Left kidney (tissue), 8 donors: ENCODE measurements around the gene PCARE. TPM values are rescaled to one million over a fixed set of nuclear protein-coding genes. Genes with fewer than 3 reads are reported as not detected.
"Not testable (repeated sequence)": the region's sequence is repeated elsewhere in the genome, so short reads cannot be mapped to it uniquely, and the experiment has no call there.

Source experiments
- DNase-seq: peaks from one replicate; pipeline ENCODE4 v3.0.0-alpha.2; 2013
- long read RNA-seq, 8 donors: transcript quantifications; one replicate each; lab custom pipeline, GENCODE V29; 2026
- polyA plus RNA-seq: library from polyadenylated mRNA; unstranded; fragments of 120-200 nt; gene quantifications from one replicate; pipeline ENCODE4 v1.2.1, GENCODE V29; 2013; ENCODE audit not compliant: insufficient read length

The PCARE gene
- 0.43 TPM for polyA plus RNA-seq
- long read RNA-seq, donor 1 = 0 reads
- long read RNA-seq, donor 2 = 0 reads
- long read RNA-seq, donor 3 = 0 reads
- long read RNA-seq, donor 4 = 0 reads
- long read RNA-seq, donor 5 = 0 reads
- long read RNA-seq, donor 6 = 0 reads
- long read RNA-seq, donor 7 = 0 reads
- long read RNA-seq, donor 8 = 0 reads

- no peak for DNase-seq
These were observed at the start of gene PCARE for GRCh38 chr2:29074411-29074810. Gene PCARE (minus strand): TSS chr2:29074523. CDS start chr2:29074261, 262 bp downstream.

GRCh38 chr2:29123617-29124349 is 49.5 kb upstream of the PCARE start:
- DNase-seq = no peak

- DNase-seq = no peak
These were observed 46.5 kb upstream of the PCARE start for GRCh38 chr2:29120846-29121245.

GRCh38 chr2:29119211-29119610 is 44.9 kb upstream of the PCARE start:
- no peak for DNase-seq

GRCh38 chr2:29117636-29118303 is 43.4 kb upstream of the PCARE start:
- DNase-seq = no peak

- DNase-seq = peak; percentile 32
These were observed 41.8 kb upstream of the PCARE start for GRCh38 chr2:29115797-29116781.

- peak; percentile 44 for DNase-seq
These were observed 40.8 kb upstream of the PCARE start, which contains the start of gene CLIP4 for GRCh38 chr2:29114946-29115609. Gene CLIP4 (plus strand): TSS chr2:29115415. CDS start chr2:29121389, 5,974 bp downstream.

- no peak for DNase-seq
These were observed 40.2 kb upstream of the PCARE start for GRCh38 chr2:29114586-29114945.

GRCh38 chr2:29113891-29114321 is 39.6 kb upstream of the PCARE start:
- DNase-seq = no peak

GRCh38 chr2:29113027-29113686 is 38.8 kb upstream of the PCARE start:
- DNase-seq = no peak

- DNase-seq = no peak
These were observed 38.1 kb upstream of the PCARE start for GRCh38 chr2:29112379-29112778.

- DNase-seq = no peak
These were observed 36.7 kb upstream of the PCARE start for GRCh38 chr2:29110916-29111535.

GRCh38 chr2:29109246-29109645 is 34.9 kb upstream of the PCARE start:
- DNase-seq = no peak

GRCh38 chr2:29108225-29108624 is 33.9 kb upstream of the PCARE start:
- no peak for DNase-seq

GRCh38 chr2:29107547-29107946 is 33.2 kb upstream of the PCARE start:
- not testable (repeated sequence) for DNase-seq

GRCh38 chr2:29106980-29107388 is 32.7 kb upstream of the PCARE start:
- no peak for DNase-seq

GRCh38 chr2:29106256-29106655 is 31.9 kb upstream of the PCARE start:
- DNase-seq = no peak

- no peak for DNase-seq
These were observed 31.1 kb upstream of the PCARE start for GRCh38 chr2:29105375-29105774.

- no peak for DNase-seq
These were observed 30.4 kb upstream of the PCARE start for GRCh38 chr2:29104688-29105087.

GRCh38 chr2:29100564-29100963 is 26.2 kb upstream of the PCARE start:
- no peak for DNase-seq
